Measurements from ENCODE around the gene CEP170. TPM values are rescaled to one million over a fixed set of nuclear protein-coding genes. Genes with fewer than 3 reads are reported as not detected.

Gene CEP170
- total and polyA plus RNA-seq, 2 experiments from 2014 or later = 93.1 to 104 TPM

DNA sequence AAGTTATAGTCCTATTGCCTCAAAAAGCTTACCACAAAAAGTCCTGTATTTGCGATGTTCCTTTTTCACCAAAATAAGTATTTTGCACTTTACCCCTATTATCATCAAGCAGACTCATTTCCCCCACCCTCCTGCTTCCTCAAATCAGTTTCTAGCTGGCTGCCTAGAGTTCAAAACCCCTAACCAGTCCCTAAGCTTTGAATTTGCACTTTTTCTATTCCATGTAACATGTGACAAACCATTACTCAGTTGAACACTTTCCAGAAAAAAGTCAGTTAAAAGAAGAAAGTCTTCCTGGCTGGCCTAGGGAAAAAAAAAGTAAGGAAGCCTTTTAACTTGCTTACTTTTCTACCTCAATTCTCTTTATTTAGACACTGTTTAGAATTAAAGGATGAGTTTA is 8.2 kb downstream of the CEP170 start:
- Histone ChIP-seq H3K9me2 (ENCODE audit: insufficient read depth) (no peaks in the 10 kb centered on the region), H3F3A (replicated peaks; ENCODE audit: low read depth) (no peaks in the 10 kb centered on the region), H3K36me3 (ENCODE audit: insufficient read depth) (no peaks in the 10 kb centered on the region), H3K27me3 (ENCODE audit: insufficient read depth) (no peaks in the 10 kb centered on the region), H3K4me3 (no peak overlapping the region), H3K27ac (ENCODE audit: low read depth) (no peak overlapping the region), H4K20me1 (replicated peaks; ENCODE audit: insufficient read depth) (peaks cover 39% of the 10 kb centered on the region), H3K4me2 (no peak overlapping the region), H3K79me2 (replicated peaks; ENCODE audit: insufficient read depth) (peaks cover 100% of the 10 kb centered on the region), H3K4me1 (ENCODE audit: insufficient read depth) (peaks cover 21% of the 10 kb centered on the region), H2AFZ (no peak overlapping the region)
- Mint-ChIP-seq H3K4me3 (no peak overlapping the region), H3K9me3 (no peaks in the 10 kb centered on the region), H3K27ac (no peak overlapping the region), H3K27me3 (ENCODE audit: insufficient read depth, low read depth, poor library complexity) (peaks cover 4% of the 10 kb centered on the region), H3K36me3 (ENCODE audit: low read depth) (peaks cover 24% of the 10 kb centered on the region; the same call in 2 of the 3 replicates), H3K4me1 (peaks cover 34% of the 10 kb centered on the region)
- DNase-seq (ENCODE audit: low spot score) (no peak), ATAC-seq (no peak)
- TF ChIP-seq ZNF331 (CRISPR knock-in tag; IDR thresholded peaks at IDR 0.05; ENCODE audit: low read depth) (no peak), STAT1 (IDR thresholded peaks at IDR 0.05; ENCODE audit: unreplicated experiment) (no peak), EZH2 (IDR thresholded peaks at IDR 0.05; ENCODE audit: low read depth, unreplicated experiment) (no peak), EZH2phosphoT487 (IDR thresholded peaks at IDR 0.05; ENCODE audit: unreplicated experiment) (no peak), JUNB (IDR thresholded peaks at IDR 0.05; ENCODE audit: unreplicated experiment) (no peak), POLR2AphosphoS5 (IDR thresholded peaks at IDR 0.05; ENCODE audit: low read depth) (no peak), NANOG (IDR thresholded peaks at IDR 0.05; ENCODE audit: borderline replicate concordance) (no peak)
- TF ChIP-seq, protein P1, sequence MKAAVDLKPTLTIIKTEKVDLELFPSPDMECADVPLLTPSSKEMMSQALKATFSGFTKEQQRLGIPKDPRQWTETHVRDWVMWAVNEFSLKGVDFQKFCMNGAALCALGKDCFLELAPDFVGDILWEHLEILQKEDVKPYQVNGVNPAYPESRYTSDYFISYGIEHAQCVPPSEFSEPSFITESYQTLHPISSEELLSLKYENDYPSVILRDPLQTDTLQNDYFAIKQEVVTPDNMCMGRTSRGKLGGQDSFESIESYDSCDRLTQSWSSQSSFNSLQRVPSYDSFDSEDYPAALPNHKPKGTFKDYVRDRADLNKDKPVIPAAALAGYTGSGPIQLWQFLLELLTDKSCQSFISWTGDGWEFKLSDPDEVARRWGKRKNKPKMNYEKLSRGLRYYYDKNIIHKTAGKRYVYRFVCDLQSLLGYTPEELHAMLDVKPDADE (IDR thresholded peaks at IDR 0.05) = no peak
- TF ChIP-seq, protein P2, sequence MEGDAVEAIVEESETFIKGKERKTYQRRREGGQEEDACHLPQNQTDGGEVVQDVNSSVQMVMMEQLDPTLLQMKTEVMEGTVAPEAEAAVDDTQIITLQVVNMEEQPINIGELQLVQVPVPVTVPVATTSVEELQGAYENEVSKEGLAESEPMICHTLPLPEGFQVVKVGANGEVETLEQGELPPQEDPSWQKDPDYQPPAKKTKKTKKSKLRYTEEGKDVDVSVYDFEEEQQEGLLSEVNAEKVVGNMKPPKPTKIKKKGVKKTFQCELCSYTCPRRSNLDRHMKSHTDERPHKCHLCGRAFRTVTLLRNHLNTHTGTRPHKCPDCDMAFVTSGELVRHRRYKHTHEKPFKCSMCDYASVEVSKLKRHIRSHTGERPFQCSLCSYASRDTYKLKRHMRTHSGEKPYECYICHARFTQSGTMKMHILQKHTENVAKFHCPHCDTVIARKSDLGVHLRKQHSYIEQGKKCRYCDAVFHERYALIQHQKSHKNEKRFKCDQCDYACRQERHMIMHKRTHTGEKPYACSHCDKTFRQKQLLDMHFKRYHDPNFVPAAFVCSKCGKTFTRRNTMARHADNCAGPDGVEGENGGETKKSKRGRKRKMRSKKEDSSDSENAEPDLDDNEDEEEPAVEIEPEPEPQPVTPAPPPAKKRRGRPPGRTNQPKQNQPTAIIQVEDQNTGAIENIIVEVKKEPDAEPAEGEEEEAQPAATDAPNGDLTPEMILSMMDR (conservative IDR thresholded peaks at IDR 0.05; ENCODE audit: low read depth in 2 of 2) = no peak
- TF ChIP-seq, protein P3, sequence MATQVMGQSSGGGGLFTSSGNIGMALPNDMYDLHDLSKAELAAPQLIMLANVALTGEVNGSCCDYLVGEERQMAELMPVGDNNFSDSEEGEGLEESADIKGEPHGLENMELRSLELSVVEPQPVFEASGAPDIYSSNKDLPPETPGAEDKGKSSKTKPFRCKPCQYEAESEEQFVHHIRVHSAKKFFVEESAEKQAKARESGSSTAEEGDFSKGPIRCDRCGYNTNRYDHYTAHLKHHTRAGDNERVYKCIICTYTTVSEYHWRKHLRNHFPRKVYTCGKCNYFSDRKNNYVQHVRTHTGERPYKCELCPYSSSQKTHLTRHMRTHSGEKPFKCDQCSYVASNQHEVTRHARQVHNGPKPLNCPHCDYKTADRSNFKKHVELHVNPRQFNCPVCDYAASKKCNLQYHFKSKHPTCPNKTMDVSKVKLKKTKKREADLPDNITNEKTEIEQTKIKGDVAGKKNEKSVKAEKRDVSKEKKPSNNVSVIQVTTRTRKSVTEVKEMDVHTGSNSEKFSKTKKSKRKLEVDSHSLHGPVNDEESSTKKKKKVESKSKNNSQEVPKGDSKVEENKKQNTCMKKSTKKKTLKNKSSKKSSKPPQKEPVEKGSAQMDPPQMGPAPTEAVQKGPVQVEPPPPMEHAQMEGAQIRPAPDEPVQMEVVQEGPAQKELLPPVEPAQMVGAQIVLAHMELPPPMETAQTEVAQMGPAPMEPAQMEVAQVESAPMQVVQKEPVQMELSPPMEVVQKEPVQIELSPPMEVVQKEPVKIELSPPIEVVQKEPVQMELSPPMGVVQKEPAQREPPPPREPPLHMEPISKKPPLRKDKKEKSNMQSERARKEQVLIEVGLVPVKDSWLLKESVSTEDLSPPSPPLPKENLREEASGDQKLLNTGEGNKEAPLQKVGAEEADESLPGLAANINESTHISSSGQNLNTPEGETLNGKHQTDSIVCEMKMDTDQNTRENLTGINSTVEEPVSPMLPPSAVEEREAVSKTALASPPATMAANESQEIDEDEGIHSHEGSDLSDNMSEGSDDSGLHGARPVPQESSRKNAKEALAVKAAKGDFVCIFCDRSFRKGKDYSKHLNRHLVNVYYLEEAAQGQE (IDR thresholded peaks at IDR 0.05; ENCODE audit: unreplicated experiment) = no peak

All from GM23338 (cell line).